Stimulated activated CD4-positive, alpha-beta T cell treated with anti-CD3 and anti-CD28 coated beads, Interleukin-1b, Interleukin-23, amount 100 ng/mL, for 24 hours (primary cell): ENCODE measurements around the gene SH3GL1.
"Not testable (repeated sequence)": the region's sequence is repeated elsewhere in the genome, so short reads cannot be mapped to it uniquely, and the experiment has no call there.

ENCODE experiments used
- DNase-seq, 4 experiments: peaks; one replicate each; pipeline ENCODE4 v3.0.0-alpha.2; 2020; ENCODE audit warnings: low read depth in 4 of 4, low spot score in 1 of 4

The SH3GL1 gene

DNA sequence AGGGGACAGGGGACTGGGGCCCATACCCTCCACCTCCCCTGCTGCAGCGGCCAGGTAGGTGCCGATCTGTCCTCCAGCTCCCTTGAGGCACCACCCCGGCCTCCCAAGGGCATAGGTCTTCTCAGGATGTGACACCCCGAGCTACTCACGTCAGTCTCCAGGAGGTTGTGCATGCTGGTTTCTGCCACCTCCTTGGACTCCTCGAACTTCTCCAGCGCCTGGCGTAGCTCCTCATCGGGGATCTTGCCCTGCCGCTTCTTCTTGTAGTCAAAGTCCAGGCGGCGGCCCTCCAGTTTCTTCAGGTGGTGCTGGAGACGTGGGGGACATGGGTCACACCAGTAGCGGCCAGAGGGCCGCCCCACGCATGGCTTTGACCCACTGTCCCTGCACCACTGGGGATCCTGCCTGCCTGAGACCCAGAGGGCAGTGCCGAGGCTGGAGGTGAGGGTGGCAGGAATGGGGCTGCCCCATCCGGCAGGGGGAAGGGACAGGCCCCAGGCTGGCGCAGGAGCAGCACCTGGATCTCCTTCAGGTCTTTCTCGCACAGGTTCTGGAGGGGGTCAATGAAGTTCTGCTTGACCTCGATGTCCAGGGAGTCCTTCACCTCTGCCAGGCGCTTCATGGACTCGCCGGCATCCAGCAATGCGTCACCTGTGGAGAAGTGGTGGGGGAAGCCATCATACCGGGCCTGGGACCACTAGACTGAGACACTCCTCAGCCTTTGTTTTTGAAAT is 36.6 kb downstream of the SH3GL1 start:
- no peak for DNase-seq

DNA sequence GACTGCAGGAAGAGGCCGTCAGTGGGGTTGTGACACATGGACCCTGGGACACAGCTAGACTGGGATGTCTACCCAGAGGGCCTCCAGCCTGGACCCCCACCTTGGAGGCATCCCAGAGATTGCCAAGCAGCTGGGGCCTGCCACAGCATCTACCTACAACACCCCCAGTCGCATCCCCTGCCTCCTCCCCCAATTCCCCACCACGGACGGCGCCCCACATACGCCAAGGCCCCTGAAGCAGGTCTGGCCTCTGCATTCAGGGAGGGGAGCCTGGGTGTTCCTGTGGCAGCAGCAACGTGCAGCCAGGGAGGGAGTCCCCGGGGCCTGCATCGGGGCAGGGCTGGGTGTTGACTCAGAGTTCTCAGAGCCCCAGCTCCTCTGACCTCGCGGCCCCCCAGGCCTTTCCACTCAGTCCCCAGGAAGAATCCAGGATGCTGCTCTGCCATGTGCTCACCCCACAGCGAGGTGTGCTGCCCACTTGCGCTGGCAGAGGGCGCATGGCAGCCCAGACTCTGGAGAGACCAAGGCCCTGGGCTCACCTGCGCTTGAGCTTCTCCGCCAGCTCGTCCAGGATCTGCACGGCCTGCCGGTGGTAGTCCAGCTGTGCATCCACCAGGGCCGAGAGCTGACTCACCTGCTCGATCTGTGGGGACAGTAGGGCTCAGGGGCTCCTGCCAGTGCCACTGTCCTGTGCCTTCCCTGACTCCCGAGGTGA is 37.4 kb downstream of the SH3GL1 start:
- DNase-seq: no peak

DNA sequence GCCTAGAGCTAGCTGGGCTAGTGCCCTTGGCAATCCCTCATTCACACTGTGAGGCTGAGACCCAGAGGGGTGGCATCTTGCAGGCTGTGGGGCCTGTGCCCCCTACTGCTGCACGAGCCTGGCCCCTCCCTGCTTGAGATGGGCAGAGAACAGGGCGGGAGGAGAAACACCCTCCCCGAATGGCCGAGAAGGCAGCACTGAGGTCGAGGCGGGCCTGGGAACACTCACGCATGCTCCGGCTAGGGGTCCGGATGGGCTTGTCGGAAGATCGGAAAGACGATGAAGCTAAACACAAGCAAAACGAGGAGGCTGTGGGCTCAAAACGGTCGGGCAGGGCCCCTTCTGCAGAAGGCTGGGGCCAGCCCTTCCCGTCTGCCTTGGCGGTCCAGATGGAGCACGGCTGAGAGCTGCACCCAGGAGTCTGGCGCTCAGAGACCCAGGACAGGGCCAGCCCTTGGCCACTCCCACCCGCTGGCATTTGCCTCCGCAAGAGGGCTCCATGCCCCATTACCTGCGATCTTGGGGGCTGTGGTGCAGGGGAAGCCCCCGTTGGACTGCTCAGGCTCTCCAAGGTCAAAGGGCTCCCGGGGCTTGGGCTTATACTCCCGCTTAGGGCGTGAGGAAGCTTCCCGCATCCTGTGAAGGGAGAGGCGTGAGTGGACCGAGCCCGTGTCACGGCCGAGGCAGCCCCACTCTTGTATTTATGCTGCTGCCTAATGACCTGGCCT is 38.1 kb downstream of the SH3GL1 start:
- DNase-seq: no peak

DNA sequence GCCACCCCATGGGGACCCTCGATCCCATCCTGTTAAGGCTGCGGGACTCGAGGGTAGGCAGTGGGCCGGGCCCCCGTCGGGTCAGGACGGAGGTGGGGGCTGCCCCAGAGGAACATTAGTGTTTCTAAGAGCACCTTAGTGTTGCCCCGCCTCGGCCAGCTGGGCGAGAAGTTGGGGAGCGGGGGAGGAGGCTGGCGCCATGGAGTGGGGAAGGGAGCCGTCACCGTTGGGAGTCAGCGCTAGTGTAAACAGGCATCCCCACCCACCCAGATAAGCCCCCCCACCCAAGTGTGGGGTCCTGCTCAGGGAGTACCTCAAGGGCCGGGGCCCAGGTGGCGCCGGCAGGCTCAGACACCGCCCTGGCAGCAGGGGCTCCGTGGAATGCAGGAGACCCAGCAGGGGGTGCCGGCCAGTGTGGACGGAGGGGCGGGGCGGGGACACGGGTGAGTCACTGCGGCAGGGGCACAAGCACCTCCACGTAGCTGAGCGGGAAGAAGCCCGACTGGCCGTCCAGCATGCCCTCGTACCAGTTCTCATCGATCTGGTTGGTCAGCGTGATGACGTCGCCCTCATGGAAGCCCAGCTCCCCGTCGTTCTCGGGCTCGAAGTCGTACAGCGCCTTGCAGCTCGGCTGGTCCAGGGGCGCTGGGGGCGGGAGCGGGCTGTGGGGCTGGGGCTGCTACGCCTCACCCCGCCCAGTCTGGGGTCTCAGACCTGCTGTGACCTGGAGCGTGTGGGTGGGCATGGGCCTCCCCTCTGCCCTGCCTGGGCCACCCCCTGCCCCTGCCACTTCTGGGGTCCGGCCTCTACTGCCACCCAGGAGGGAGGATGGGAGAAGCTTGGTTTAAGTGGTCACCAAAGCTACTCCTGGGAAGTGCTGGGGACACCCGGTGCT is 38.9 kb downstream of the SH3GL1 start:
- DNase-seq: no peak

DNA sequence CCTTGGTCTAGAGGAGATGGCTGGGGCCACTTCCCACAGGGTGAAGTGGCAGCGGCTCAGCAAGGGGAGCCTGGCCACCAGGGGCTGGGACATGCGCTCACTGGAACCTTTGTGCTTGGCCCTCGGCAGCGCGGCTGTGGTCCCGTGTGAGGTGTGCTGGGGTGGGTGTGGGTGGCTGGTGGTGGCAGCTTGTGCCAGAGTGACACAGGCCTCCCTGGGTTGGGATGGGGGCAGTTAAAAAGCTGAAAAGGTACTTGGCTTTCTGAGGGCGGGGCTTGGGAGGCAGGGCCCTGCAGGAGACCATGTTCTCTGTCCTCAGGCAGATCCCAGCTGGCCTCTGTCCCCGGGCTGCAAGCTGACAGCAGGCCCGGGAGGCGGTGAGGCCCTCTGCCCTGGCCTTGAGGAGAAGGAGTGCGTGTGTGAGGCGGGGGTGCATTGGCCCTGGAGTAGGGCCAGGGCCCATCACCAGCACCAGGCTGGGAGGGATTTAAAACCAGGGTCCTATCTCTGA is 39.7 kb downstream of the SH3GL1 start:
- DNase-seq: no peak

DNA sequence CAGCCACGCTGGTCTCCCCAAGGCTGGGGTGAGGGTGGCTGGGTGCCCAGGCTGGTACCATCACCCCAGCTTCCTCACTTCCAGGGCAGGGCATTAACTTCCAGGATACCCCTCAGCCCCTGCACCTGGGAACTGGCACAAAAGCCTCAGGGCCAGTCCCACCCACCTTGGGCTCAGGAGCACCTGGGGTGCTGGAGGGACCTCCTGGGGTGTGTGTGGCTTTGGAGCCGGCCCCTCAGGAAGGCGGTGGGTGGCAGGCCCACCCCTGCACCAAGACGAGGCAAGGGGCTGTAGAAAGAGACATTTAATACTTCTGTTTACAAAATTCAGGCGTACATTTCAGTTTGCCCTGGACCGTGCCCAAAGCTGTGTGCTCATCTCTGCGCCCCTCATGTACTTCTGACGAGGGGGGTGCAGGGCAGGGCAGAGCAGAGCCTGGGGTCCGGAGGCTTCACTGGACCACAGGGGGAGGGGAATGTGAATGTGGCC is 40.2 kb downstream of the SH3GL1 start:
- DNase-seq: no peak

DNA sequence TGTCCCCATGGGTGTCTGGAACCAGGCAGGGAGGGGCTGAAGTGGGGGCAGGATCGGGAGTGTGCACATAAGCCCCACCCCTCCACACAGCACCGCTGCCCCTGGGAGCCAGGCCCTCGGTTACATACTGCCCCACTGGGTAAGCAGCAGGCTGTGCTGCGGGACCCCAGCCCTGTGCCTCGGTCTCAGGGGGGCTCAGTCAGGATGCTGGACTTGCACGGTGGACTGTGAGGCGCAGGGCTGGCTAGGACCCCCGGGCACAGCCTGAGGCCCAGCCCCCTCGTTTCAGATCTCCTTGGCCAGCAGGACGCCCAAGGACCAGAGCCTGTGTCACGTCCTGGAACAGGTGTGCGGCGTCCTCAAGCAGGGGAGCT is 40.7 kb downstream of the SH3GL1 start:
- no peak for DNase-seq

DNA sequence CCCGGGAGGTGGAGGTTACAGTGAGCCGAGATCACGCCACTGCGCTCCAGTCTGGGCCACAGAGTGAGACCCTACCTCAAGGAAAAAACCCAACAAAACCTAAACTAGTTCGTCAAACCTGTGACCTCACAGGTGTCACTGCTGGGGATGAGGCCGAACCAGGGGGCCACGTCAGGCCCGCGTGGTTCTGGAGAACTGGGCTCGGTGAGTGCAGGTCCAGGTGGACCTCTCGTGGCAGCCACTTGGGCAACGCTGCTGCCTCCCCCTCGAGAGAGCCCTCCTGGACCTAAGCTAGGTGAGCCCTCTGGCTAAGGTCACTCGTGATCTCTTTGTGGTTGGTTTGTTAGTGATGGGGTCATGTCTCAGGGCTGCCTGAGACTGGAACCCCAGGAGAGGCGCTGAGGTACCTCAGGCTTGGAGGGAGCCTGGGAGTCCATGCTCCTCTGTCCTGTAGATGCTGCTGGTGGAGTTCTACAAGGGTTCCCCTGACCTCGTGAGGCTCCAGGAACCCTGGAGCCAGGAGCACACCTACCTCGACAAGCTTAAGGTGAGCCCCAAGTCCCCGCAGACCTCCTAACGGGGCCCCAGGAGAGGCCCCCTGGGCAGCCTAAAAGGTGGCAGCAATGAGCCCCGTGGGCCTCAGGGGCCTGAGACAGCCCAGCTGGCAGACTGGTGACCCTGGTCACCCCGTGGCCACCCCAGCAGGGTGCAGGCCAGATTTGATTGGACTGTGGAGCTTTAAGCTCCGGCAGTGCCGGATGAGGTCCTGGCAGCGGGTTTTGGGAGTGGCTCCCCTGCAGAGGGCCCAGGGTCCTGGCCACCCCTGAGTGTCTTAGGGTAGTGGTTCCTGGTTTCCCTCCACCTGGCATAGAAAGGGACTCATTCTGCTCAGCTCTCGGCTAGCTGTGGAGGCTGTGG is 41.4 kb downstream of the SH3GL1 start:
- no peak for DNase-seq

DNA sequence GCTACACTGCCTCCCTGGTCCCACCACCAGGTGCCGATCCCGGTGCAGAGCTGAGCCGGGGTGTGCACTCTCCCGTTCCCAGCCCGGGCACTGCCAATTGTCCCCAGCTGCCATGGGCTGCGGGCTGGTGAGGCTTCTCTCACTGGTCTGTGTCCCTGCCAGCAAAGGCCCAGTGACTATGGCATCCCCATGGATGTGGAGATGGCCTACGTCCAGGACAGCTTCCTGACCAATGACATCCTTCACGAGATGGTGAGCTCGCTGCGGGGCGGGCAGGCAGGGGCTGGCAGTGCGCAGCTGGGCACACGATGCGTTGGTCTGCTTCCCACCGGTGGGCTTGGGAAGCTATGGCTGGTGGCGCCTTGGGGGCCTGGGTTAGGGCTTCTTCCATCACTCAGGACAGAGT is 42.4 kb downstream of the SH3GL1 start:
- no peak for DNase-seq

DNA sequence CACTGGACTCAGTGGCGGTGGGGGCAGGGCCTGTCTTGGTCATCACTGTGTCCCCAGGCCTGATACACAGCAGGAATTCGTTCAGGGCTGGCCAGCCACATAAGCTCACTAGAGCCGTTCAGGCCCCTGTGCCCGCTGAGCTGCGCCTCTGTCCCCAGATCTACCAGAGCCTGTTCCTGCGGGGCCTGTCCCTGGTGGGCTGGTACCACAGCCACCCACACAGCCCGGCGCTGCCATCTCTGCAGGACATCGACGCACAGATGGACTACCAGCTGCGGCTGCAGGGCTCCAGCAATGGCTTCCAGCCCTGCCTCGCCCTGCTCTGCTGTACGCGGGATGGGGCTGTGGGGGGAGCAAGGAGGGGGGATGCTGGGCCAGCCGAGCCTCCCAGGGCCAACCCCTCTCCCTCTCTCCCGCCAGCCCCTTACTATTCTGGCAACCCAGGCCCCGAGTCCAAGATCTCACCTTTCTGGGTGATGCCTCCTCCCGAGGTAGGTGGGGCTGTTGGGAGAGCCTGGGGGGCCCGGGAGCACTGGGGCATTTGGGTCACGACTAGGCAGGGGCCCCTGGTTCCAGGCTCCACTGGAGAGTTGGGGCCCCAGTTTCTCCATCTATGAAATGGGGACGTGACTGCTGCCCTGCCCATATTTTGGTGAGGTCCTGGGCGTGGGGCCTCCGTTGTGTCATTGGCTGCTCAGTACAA is 43.1 kb downstream of the SH3GL1 start:
- DNase-seq: no peak

DNA sequence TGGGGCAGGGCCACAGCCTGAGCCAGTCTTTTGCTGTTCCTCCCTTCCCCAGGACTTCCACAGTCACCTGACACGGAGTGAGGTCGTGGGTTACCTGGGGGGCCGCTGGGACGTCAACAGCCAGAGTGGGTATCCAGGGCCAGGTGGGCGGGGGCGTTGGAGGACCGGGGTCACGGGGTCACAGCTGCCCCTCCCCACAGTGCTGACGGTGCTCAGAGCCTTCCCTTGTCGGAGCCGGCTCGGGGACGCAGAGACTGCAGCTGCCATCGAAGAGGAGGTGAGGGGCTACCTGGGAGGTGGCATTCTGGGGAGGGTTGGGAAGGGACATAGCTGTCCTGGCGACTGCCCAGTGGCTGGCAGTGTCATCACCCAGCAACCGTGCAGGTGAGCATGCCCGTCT is 45.5 kb downstream of the SH3GL1 start:
- DNase-seq: no peak

DNA sequence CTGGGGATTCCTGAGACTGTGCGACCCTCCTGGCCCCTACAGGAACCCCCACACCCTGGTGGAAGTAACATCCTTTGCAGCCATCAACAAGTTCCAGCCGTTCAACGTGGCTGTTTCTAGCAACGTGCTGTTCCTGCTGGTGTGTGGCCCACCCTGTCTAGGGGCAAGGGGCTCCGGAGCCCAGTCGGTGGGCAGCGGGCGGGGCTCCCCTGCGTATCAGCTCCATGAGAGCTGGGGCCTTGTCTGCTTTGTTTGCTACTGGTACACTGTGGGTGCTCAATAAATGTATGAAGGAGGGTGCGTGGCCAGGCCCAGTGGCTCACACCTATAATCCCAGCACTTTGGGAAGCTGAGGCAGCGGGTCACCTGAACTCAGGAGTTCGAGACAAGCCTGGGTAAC is 46.1 kb downstream of the SH3GL1 start:
- no peak for DNase-seq

DNA sequence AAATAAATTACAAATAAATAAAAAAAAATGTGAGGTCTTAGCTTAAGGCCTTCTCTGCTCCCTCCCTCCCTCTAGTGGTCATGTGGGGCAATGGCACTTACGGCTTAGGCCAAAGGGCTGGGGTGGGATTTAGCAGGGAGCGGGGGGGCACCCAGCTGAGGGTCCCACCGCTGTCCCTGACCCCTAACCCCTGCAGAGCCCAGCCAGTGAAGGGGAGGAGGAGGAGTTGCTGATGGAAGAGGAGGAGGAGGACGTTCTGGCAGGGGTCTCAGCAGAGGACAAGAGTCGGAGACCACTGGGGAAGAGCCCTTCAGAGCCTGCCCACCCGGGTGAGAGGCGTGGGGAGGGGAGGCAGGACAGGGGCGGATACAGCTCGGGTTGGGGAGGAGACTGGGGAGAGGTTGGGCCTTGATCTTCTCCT is 47.6 kb downstream of the SH3GL1 start:
- peak in 3 of 4 experiments; percentile 27 to 49 (median 39) for DNase-seq

DNA sequence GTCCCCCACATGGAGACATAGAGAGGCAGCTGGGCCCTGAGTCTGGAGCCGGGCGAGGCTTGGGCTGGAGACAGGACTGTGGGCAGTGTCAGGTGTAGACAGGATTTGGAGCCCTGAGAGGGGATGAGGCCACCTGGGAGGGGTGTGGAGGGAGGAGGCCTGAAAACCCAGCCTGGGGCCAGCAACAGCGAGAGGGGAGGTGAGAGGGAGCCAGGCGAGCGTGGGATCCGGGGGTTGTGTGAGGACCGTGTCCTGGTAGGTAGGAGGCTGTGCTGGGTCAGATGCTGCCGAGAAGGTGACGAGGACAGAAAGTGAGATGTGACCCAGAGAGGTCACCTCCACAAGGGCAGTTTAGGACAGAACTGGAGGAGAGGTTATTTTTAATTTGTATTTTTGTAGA is 49.6 kb downstream of the SH3GL1 start:
- DNase-seq: no peak

DNA sequence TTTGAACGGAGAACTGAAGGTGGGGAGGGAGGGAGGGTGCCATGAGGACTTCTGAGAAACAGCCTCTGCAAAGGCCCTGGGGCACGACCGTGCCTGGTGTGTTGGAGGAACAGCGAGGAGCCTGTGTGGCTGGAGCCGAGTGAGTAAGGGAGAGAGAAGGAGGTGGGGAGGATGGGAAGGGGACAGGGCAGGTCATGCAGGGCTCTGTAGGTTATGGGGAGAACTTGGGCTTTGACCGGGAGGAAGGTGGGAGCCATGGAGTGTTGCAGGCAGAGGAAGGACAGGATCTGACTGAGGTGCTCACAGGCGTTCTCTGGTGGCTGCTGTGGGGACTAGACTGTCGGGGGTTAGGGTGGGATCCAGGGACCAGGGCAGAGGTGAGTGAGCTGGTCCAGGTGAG is 50.2 kb downstream of the SH3GL1 start:
- no peak for DNase-seq

DNA sequence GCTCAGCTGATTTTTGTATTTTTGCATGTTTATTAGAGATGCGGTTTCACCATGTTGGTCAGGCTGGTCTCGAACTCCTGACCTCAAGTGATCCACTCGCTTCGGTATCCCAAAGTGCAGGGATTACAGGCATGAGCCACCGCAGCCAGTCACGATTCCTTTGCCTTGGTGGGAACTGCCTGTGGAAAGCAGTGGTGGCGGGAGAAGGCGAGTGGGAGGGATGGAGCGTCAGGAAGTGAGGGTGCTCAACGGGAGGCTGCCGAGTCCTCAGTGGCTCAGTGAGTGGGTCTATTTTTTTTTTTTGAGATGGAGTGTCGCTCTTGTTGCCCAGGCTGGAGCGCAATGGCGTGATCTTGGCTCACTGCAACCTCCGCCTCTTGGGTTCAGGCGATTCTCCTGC is 51.1 kb downstream of the SH3GL1 start:
- DNase-seq: not testable (repeated sequence)

DNA sequence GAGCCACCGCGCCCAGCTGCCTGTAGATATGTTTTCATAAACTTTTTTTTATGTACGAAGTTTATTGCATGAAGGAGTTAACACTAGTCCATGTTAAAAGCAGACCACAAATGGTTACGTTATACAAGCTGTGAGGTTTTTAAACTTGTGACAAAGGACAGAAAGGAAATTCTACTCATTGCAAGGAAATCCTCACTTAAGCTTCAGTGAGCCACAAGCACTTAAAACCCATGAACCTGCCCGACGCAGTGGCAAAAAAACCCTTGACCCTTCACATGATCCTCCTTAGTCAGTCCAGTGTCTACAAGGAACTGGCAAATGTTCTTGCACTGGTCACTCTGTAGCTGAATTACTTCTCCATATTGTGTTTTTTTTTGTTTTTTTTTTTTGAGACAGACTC is 52.8 kb downstream of the SH3GL1 start:
- no peak for DNase-seq

DNA sequence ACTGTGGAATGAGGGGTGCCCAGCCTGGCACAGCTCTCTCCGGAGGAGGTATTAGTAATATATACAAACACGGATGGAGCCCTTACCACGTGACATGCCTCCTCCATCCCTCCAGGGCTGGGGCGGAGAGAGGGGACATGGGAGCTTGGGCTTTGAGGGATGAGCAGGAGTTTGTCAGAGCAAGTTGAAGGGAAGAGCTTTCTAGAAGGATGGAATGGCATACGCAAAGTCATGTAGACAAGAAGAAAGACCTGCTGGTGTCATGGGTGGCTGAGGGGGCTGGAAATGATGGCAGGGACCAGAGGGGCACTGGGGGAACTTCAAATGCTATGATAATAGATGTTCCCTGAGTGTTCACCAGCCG is 54.3 kb downstream of the SH3GL1 start:
- DNase-seq: no peak

DNA sequence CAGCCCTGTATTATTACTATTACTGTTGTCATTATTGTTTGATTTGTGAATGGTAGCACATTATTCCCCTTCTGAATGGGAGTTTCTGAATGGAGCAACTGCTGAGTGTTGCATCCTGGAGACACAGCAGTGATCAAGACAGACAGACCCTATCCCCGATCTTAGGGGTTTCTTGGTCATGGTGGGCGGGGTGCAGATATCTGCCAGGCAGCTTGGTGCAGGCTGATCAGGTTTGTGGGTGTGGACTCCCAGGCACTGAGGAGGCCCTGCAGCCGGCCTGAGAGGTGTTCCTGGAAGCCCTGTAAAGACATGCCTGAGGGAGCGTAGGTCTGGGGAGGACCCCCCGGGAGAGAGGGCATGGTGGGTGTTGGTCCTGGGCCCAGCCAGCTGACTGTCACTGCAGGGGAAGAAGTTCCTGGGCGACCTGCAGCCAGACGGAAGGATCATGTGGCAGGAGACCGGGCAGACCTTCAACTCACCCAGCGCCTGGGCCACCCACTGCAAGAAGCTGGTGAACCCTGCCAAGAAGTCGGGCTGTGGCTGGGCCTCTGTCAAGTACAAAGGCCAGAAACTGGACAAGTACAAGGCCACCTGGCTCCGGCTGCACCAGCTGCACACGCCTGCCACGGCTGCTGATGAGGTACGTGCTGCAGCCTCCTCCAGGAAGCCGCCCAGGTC is 54.9 kb downstream of the SH3GL1 start:
- DNase-seq: no peak
